ENCODE data around the gene ZNF337. TPM values are rescaled to one million over a fixed set of nuclear protein-coding genes. Genes with fewer than 3 reads are reported as not detected.

Gene ZNF337
- total RNA-seq (2022; extraction: Qiagen RNA extraction; ENCODE audit: low read depth), result 18.3 to 24.2 TPM (median 19.8 TPM) in 5 replicates

DNA sequence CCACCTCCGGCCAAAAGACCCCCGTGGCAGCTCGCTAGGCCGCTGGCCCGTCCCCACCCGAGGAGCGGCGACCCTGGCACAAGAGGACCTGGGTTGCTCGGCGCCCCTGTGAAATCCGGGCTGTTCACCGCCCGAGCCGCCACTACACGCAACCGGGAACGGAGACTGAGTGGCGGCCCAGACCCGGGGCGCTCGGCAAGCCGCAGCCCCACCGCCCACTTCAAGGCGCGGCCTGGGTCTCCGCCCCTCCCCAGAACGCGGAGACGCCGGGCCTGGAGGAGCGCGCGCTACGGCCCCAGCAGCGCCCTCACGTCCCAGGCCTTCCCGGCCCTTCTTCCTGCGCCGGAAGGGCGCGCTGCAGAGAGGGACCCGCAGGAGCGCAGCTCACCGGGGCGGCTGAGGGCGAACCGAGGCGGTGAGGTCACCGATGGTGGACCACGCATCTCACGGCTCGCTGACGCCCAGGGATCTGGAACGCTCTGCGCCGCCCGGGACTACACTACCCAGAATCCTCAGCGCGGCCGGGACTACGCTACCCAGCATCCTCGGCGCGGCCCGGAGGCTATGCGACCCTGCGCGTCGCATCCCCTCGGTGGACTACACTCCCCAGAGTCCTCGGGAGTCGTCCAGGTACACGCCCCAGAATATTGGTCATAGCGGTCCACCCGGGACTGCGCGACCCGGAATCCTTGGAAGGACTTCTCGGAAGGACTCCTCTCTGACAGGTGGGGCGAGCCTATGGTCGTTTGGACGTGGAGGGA, at the start of gene ZNF337:
Gene ZNF337 (minus strand): TSS at position 483 of the 761 bp plus-strand sequence. CDS start 10,436 bp downstream, outside the sequence.

Other genes starting within 250 kb of the ZNF337 start
- 12.2 to 18.2 TPM (median 14.3 TPM) in 5 replicates for gene NINL, start 111.3 kb downstream of the ZNF337 start, total RNA-seq (2022; extraction: Qiagen RNA extraction; ENCODE audit: low read depth)
- gene NANP, start 72.8 kb downstream of the ZNF337 start, total RNA-seq (2022; extraction: Qiagen RNA extraction; ENCODE audit: low read depth), result 4.6 to 8.5 TPM (median 7.4 TPM) in 5 replicates